BE2C (cell line): ENCODE data around the gene HYKK.

Experiments used
- DNase-seq: peaks from one replicate; pipeline ENCODE4 v3.0.0-alpha.2; 2020
- H3K27me3 ChIP-seq: fragments of 250-450 bp; sonication (Bioruptor Pico); 2 replicates; pipeline ENCODE4 v1.5.1; 2020; ENCODE audit warnings: mild to moderate bottlenecking
- H3K36me3 ChIP-seq: fragments of 250-450 bp; sonication (Bioruptor Pico); 2 replicates; pipeline ENCODE4 v1.5.1; 2020; ENCODE audit warnings: mild to moderate bottlenecking
- H3K4me1 ChIP-seq: fragments of 250-450 bp; sonication (Bioruptor Pico); 2 replicates; pipeline ENCODE4 v1.5.1; 2020
- H3K4me3 ChIP-seq: 2 replicates; pipeline ENCODE4 v1.5.1; 2011; ENCODE audit warnings: low read depth, low read length
- H3K9me3 ChIP-seq: fragments of 250-450 bp; sonication (Bioruptor Pico); 2 replicates; pipeline ENCODE4 v1.5.1; 2020
- CTCF ChIP-seq: IDR thresholded peaks from 2 replicates; pipeline ENCODE4 v1.5.1; 2012; ENCODE audit warnings: mild to moderate bottlenecking, low read depth, low read length

HYKK gene

DNA sequence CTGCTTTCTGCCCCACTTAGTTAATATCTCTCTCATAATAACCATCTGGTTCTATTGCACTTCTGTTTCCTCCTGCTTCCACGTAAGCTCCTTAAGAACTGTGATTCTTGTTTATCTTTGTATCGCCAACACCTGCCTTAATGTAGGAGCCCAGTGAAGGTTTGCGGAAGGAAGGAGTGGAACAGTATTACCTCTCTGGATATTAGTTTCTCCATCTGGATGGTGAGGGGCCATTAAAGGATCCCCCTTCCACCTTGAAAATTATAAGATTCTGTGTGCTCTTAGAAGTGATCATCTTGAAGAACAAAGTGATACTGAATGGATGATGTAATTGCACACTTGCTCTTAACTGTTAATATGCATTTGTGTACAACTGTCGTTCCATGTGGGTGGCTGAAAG is 60.2 kb downstream of the HYKK start:
- no peaks in the 10 kb centered on the region for H3K9me3 ChIP-seq
- no peak for DNase-seq
- H3K4me3 ChIP-seq: peak overlapping the region; percentile 51
- no peak for TF ChIP-seq CTCF
- peaks cover 9% of the 10 kb centered on the region for H3K4me1 ChIP-seq
- H3K36me3 ChIP-seq: no peaks in the 10 kb centered on the region
- H3K27me3 ChIP-seq: no peaks in the 10 kb centered on the region

GRCh38 chr15:78570710-78571109 is 63.3 kb downstream of the HYKK start:
- peaks cover 5% of the 10 kb centered on the region for H3K4me1 ChIP-seq
- no peak for DNase-seq
- peak; percentile 30 for TF ChIP-seq CTCF
- H3K27me3 ChIP-seq: no peaks in the 10 kb centered on the region
- no peaks in the 10 kb centered on the region for H3K9me3 ChIP-seq
- no peaks in the 10 kb centered on the region for H3K36me3 ChIP-seq
- no peak overlapping the region for H3K4me3 ChIP-seq

DNA sequence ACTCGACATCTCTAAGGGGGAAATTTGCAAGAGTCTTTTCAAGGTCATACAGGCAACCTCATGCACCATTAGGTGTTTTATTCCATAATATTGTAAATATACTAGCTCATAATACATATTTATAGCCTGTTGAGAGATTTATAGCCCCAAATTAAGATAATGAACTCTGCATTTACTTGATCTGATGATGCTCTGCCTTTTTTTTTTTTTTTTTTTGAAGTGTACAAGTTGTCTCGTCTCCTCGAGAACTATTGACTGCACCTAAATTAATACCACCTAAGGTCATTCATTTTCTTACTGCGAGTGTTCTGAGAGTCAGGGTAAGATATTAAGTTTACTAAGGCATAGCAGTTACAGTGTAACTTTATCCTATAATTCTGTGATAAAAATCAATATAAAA is 64.0 kb downstream of the HYKK start:
- peaks cover 5% of the 10 kb centered on the region for H3K4me1 ChIP-seq
- no peaks in the 10 kb centered on the region for H3K36me3 ChIP-seq
- DNase-seq: no peak
- no peak for TF ChIP-seq CTCF
- no peak overlapping the region for H3K4me3 ChIP-seq
- H3K27me3 ChIP-seq: no peaks in the 10 kb centered on the region
- no peaks in the 10 kb centered on the region for H3K9me3 ChIP-seq

- no peak for TF ChIP-seq CTCF
- DNase-seq: no peak
- Histone ChIP-seq H3K36me3 (no peaks in the 10 kb centered on the region), H3K4me1 (peaks cover 5% of the 10 kb centered on the region), H3K4me3 (no peak overlapping the region), H3K9me3 (no peaks in the 10 kb centered on the region), H3K27me3 (no peaks in the 10 kb centered on the region)
These were observed 66.0 kb downstream of the HYKK start for GRCh38 chr15:78573416-78573815.

DNA sequence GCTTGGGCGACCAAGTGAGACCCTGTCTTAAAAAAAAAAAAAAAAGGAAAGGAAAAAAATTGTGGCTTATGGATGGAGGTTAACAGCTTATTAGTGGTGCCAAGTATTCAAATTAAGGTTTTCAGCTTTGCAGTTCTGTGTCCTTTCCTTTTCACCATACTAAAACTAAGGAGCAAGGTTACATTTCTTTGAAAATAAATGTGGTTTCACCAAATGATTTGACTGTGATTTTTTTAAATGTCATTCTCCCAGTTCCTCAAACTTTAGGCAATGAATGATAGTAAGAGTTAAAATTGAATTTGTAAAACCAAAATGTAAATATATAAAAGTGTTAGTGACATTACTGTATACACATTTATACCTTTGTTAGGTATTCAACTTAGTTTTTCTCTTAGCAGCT is 67.6 kb downstream of the HYKK start:
- H3K9me3 ChIP-seq: no peaks in the 10 kb centered on the region
- TF ChIP-seq CTCF: no peak
- no peaks in the 10 kb centered on the region for H3K27me3 ChIP-seq
- H3K4me3 ChIP-seq: no peak overlapping the region
- no peaks in the 10 kb centered on the region for H3K36me3 ChIP-seq
- H3K4me1 ChIP-seq: no peaks in the 10 kb centered on the region; the same call in 1 of the 2 replicates
- DNase-seq: no peak
